K562 (cell line): Measurements from ENCODE around the gene CSF3. TPM values are rescaled to one million over a fixed set of nuclear protein-coding genes. Genes with fewer than 3 reads are reported as not detected.
A peak's percentile ranks its signal among the peaks of the same experiment; 100 is the strongest.

Source experiments
- ARID2 ChIP-seq: fragments of 450-650 bp; IDR thresholded peaks from 2 replicates; pipeline ENCODE4 v1.6.1; 2017; ENCODE audit warnings: antibody characterized with exemption, mild to moderate bottlenecking
- ATF1 ChIP-seq, 2 experiments: fragments of 450-650 bp in 1 of 2; IDR thresholded peaks; 2 replicates each; pipeline ENCODE4 v1.6.1; 2016; ENCODE audit warnings: missing compliant biosample characterization in 1 of 2, missing genetic modification characterization in 1 of 2
- CTBP1 ChIP-seq: fragments of 450-650 bp; IDR thresholded peaks from 2 replicates; pipeline ENCODE4 v1.6.1; 2016; ENCODE audit warnings: borderline replicate concordance
- FOXP1 ChIP-seq: sonication (generic); formaldehyde crosslinking; IDR thresholded peaks from 2 replicates; pipeline ENCODE4 v1.8.0; 2022; ENCODE audit warnings: mild to moderate bottlenecking, missing genetic modification reagents
- HDGF ChIP-seq: fragments of 450-650 bp; IDR thresholded peaks from 2 replicates; pipeline ENCODE4 v1.6.1; 2016
- KLF16 ChIP-seq: IDR thresholded peaks from 2 replicates; pipeline ENCODE4 v1.6.1; 2016; ENCODE audit warnings: antibody characterized with exemption
- MYC ChIP-seq, 2 experiments: fragments of 250-450 bp in 1 of 2; sonication (Bioruptor Pico) in 1 of 2; IDR thresholded peaks; 2 replicates each; pipeline versions ENCODE4 v1.5.1 to v1.6.1; 2012 to 2021; ENCODE audit warnings: low read depth in 2 of 2, borderline replicate concordance in 1 of 2, improper control_type of control experiment in 1 of 2, low read length in 1 of 2, mild to moderate bottlenecking in 1 of 2, moderate library complexity in 1 of 2
- NFE2 ChIP-seq: IDR thresholded peaks from 2 replicates; pipeline ENCODE4 v1.6.1; 2014; ENCODE audit warnings: antibody characterized with exemption, low read depth
- NFIC ChIP-seq: fragments of 450-650 bp; IDR thresholded peaks from 2 replicates; pipeline ENCODE4 v1.6.1; 2017; ENCODE audit warnings: mild to moderate bottlenecking, inconsistent platforms
- NONO ChIP-seq, 2 experiments: fragments of 200-400 bp in 1 of 2; fragments of 450-650 bp in 1 of 2; formaldehyde crosslinking in 1 of 2; IDR thresholded peaks; 2 replicates each; pipeline ENCODE4 v1.6.1; 2017; ENCODE audit warnings: low read depth in 2 of 2, mild to moderate bottlenecking in 2 of 2, moderate library complexity in 2 of 2, low read length in 1 of 2
- NUFIP1 ChIP-seq: fragments of 450-650 bp; IDR thresholded peaks from 2 replicates; pipeline ENCODE4 v1.6.1; 2018; ENCODE audit not compliant: partially characterized antibody
- POLR3A ChIP-seq: IDR thresholded peaks from 2 replicates; pipeline ENCODE4 v1.6.1; 2011; ENCODE audit warnings: borderline replicate concordance, mild to moderate bottlenecking, moderate library complexity; ENCODE audit not compliant: insufficient read length, insufficient read depth; ENCODE audit errors: extremely low read depth
- RBFOX2 ChIP-seq: fragments of 200-400 bp; formaldehyde crosslinking; IDR thresholded peaks from 2 replicates; pipeline ENCODE4 v1.6.1; 2017; ENCODE audit warnings: low read depth, mild to moderate bottlenecking, low read length, moderate library complexity
- RBM22 ChIP-seq: fragments of 200-400 bp; formaldehyde crosslinking; IDR thresholded peaks from 2 replicates; pipeline ENCODE4 v1.6.1; 2018; ENCODE audit warnings: low read length, low read depth; ENCODE audit not compliant: poor library complexity, severe bottlenecking
- RBM39 ChIP-seq: fragments of 200-400 bp; formaldehyde crosslinking; optimal IDR thresholded peaks from 2 replicates; pipeline ENCODE3; 2018; ENCODE audit warnings: low read depth, low read length
- RFX5 ChIP-seq: IDR thresholded peaks from 2 replicates; pipeline ENCODE4 v1.6.1; 2011; ENCODE audit warnings: low read depth, mild to moderate bottlenecking, improper control_type of control experiment, low read length
- SNAPC5 ChIP-seq: fragments of 250-450 bp; sonication (Bioruptor Pico); IDR thresholded peaks from 2 replicates; pipeline ENCODE4 v1.8.0; 2021; ENCODE audit warnings: moderate library complexity, mild to moderate bottlenecking, inconsistent platforms
- SNIP1 ChIP-seq: fragments of 450-650 bp; IDR thresholded peaks from 2 replicates; pipeline ENCODE4 v1.7.1; 2017; ENCODE audit warnings: low read depth, mild to moderate bottlenecking
- SREBF1 ChIP-seq: fragments of 150-350 bp; IDR thresholded peaks from 2 replicates; pipeline ENCODE4 v1.6.1; 2014; ENCODE audit warnings: antibody characterized with exemption, low read depth, low read length, borderline replicate concordance
- TFAP4 ChIP-seq: sonication (generic); formaldehyde crosslinking; IDR thresholded peaks from 2 replicates; pipeline ENCODE4 v1.8.0; 2022; ENCODE audit warnings: missing genetic modification reagents, mild to moderate bottlenecking, moderate library complexity, borderline replicate concordance
- U2AF1 ChIP-seq: fragments of 200-400 bp; formaldehyde crosslinking; optimal IDR thresholded peaks from 2 replicates; pipeline ENCODE3; 2017; ENCODE audit warnings: mild to moderate bottlenecking, low read depth, low read length, moderate library complexity
- ZFP91 ChIP-seq: sonication (generic); formaldehyde crosslinking; IDR thresholded peaks from 2 replicates; pipeline ENCODE4 v1.8.0; 2022; ENCODE audit warnings: mild to moderate bottlenecking, missing genetic modification reagents
- ZFX ChIP-seq: sonication (generic); formaldehyde crosslinking; IDR thresholded peaks from 2 replicates; pipeline ENCODE4 v1.8.0; 2022; ENCODE audit warnings: mild to moderate bottlenecking, missing genetic modification reagents, moderate library complexity
- ZNF174 ChIP-seq: fragments of 250-450 bp; sonication (Bioruptor Pico); IDR thresholded peaks from 2 replicates; pipeline ENCODE4 v1.4.0; 2020; ENCODE audit warnings: mild to moderate bottlenecking
- ZNF232 ChIP-seq: sonication (generic); formaldehyde crosslinking; IDR thresholded peaks from 2 replicates; pipeline ENCODE4 v1.8.0; 2022; ENCODE audit warnings: mild to moderate bottlenecking, missing genetic modification reagents
- ZNF263 ChIP-seq: sonication (generic); formaldehyde crosslinking; IDR thresholded peaks from 2 replicates; pipeline ENCODE4 v1.8.0; 2022; ENCODE audit warnings: mild to moderate bottlenecking, missing genetic modification reagents, borderline replicate concordance
- polyA plus RNA-seq, 8 experiments: library from polyadenylated mRNA; depleted of rRNA in 4 of 8; stranded (reverse) in 5 of 8; unstranded in 3 of 8; fragments of >200 nt; fragmentation: Nextera tagmentation in 2 of 8; fragmentation: Illumina TruSeq in 1 of 8; extraction: Ambion mirVana in 2 of 8; extraction: Trizol in 1 of 8; gene quantifications; 2 replicates each; pipeline versions ENCODE4 v1.2.1 to v1.2.3, GENCODE V29; 2011 to 2014; ENCODE audit warnings: inconsistent platforms in 1 of 8, missing spikeins in 1 of 8
- total RNA-seq, 7 experiments: library from RNA; depleted of rRNA in 6 of 7; stranded (reverse); fragments of >200 nt in 6 of 7; fragmentation: Illumina TruSeq in 2 of 7; extraction: Trizol in 2 of 7; gene quantifications; 2 replicates each; pipeline versions ENCODE4 v1.2.1 to v1.2.3, GENCODE V29; 2011 to 2021; ENCODE audit warnings: low replicate concordance in 1 of 7

Gene CSF3
- total and polyA plus RNA-seq, 9 of the 15 experiments (the other 6 are each of a cell fraction or from before 2014, with no cell fraction given) = 0.19 TPM; not detected in 8

GRCh38 chr17:39980351-39981206 is 34.7 kb upstream of the CSF3 start, which contains the start of gene PSMD3 (continued):
- TF ChIP-seq ATF1 (CRISPR knock-in tag; IDR thresholded peaks at IDR 0.05) = peak; percentile 79
- TF ChIP-seq ATF1 (tag; IDR thresholded peaks at IDR 0.05) = peak; percentile 100
- TF ChIP-seq ZFP91 (CRISPR knock-in tag) = peak; percentile 4; the same call in 1 of the 2 replicates
- no peak for TF ChIP-seq POLR3A
- no peak for TF ChIP-seq NFIC
- no peak for TF ChIP-seq RBM39
- TF ChIP-seq HDGF = no peak
- TF ChIP-seq NFE2 = peak; percentile 73
- peak; percentile 72 to 77 for TF ChIP-seq NONO (IDR thresholded peaks at IDR 0.05; ENCODE audit: low read depth in 2 of 2, low read length in 1 of 2)
- TF ChIP-seq ZNF263 = 0 out of 2 replicates have a peak, but pooled peaks have one; percentile 73
- no peak for TF ChIP-seq ARID2
- peak; percentile 68 for TF ChIP-seq RBM22
- TF ChIP-seq SREBF1 = 0 out of 2 replicates have a peak, but pooled peaks have one; percentile 23
- no peak for TF ChIP-seq SNAPC5 (CRISPR knock-in tag)
- 0 out of 2 replicates have a peak, but pooled peaks have one; percentile 43 for TF ChIP-seq ZNF174
- peak; percentile 100 for TF ChIP-seq ZFX (CRISPR knock-in tag)
- peak; percentile 96 for TF ChIP-seq RBFOX2
- TF ChIP-seq RFX5 = peak; percentile 99
- peak; percentile 91 for TF ChIP-seq MYC (IDR thresholded peaks at IDR 0.05; ENCODE audit: low read depth, low read length)
- peak; percentile 32; the same call in 1 of the 2 replicates for TF ChIP-seq MYC (CRISPR knock-in tag; IDR thresholded peaks at IDR 0.05; ENCODE audit: borderline replicate concordance, low read depth)
- TF ChIP-seq ZNF232 (CRISPR knock-in tag) = peak; percentile 90; the same call in 1 of the 2 replicates
- TF ChIP-seq CTBP1 = peak; percentile 67; the same call in 1 of the 2 replicates
- no peak for TF ChIP-seq NUFIP1
- peak; percentile 95 for TF ChIP-seq TFAP4 (CRISPR knock-in tag)
- no peak for TF ChIP-seq SNIP1
- peak; percentile 72; the same call in 1 of the 2 replicates for TF ChIP-seq FOXP1 (CRISPR knock-in tag)
- no peak for TF ChIP-seq KLF16
- peak; percentile 100 for TF ChIP-seq U2AF1
